PFSK-1 (cell line): ENCODE results near the gene USH2A.

ENCODE experiments used
- FOXP2 ChIP-seq: optimal IDR thresholded peaks from 2 replicates; pipeline ENCODE3; 2011; ENCODE audit warnings: borderline replicate concordance, control low read depth, inconsistent platforms; ENCODE audit not compliant: insufficient read depth; ENCODE audit errors: extremely low read length, extremely low read depth
- POLR2AphosphoS5 ChIP-seq: IDR thresholded peaks from 2 replicates; pipeline ENCODE4 v1.6.1; 2012; ENCODE audit warnings: low read depth, mild to moderate bottlenecking, control low read depth, low read length, moderate library complexity
- REST ChIP-seq, 2 experiments: IDR thresholded peaks; 2 replicates each; pipeline versions ENCODE4 v1.6.1 to v1.8.0; 2011 to 2012; ENCODE audit warnings: low read depth in 2 of 2, low read length in 2 of 2, control low read depth in 1 of 2, inconsistent platforms in 1 of 2, mild to moderate bottlenecking in 1 of 2, moderate library complexity in 1 of 2; ENCODE audit not compliant: insufficient read depth in 1 of 2
- SIN3A ChIP-seq: IDR thresholded peaks from 2 replicates; pipeline ENCODE4 v1.6.1; 2012; ENCODE audit warnings: mild to moderate bottlenecking, low read length, moderate library complexity, borderline replicate concordance; ENCODE audit not compliant: insufficient read depth
- TAF1 ChIP-seq: IDR thresholded peaks from 2 replicates; pipeline ENCODE4 v1.6.1; 2012; ENCODE audit warnings: low read length, control low read depth, borderline replicate concordance; ENCODE audit not compliant: insufficient read depth

Gene USH2A

GRCh38 chr1:215986401-215986800, 436.8 kb downstream of the USH2A start:
- no peak for TF ChIP-seq REST (IDR thresholded peaks at IDR 0.05; ENCODE audit: insufficient read depth in 1 of 2, low read depth in 2 of 2, low read length in 2 of 2)
- TF ChIP-seq POLR2AphosphoS5, result no peak
- no peak for TF ChIP-seq SIN3A
- TF ChIP-seq TAF1, result no peak
- TF ChIP-seq FOXP2, result no peak

GRCh38 chr1:215983680-215984079, 439.6 kb downstream of the USH2A start:
- TF ChIP-seq FOXP2, result no peak
- TF ChIP-seq POLR2AphosphoS5, result no peak
- no peak for TF ChIP-seq SIN3A
- TF ChIP-seq REST (IDR thresholded peaks at IDR 0.05; ENCODE audit: insufficient read depth in 1 of 2, low read depth in 2 of 2, low read length in 2 of 2), result no peak
- no peak for TF ChIP-seq TAF1

GRCh38 chr1:215971793-215972441, 451.3 kb downstream of the USH2A start:
- TF ChIP-seq TAF1 (no peak), SIN3A (no peak), POLR2AphosphoS5 (no peak), FOXP2 (no peak), REST (IDR thresholded peaks at IDR 0.05; ENCODE audit: insufficient read depth in 1 of 2, low read depth in 2 of 2, low read length in 2 of 2) (no peak)

GRCh38 chr1:215970406-215970805, 452.8 kb downstream of the USH2A start:
- no peak for TF ChIP-seq POLR2AphosphoS5
- no peak for TF ChIP-seq REST (IDR thresholded peaks at IDR 0.05; ENCODE audit: insufficient read depth in 1 of 2, low read depth in 2 of 2, low read length in 2 of 2)
- no peak for TF ChIP-seq SIN3A
- TF ChIP-seq FOXP2, result no peak
- no peak for TF ChIP-seq TAF1

GRCh38 chr1:215963621-215964020, 459.6 kb downstream of the USH2A start:
- TF ChIP-seq POLR2AphosphoS5 (no peak), REST (IDR thresholded peaks at IDR 0.05; ENCODE audit: insufficient read depth in 1 of 2, low read depth in 2 of 2, low read length in 2 of 2) (no peak), TAF1 (no peak), FOXP2 (no peak), SIN3A (no peak)
